Esophagus squamous epithelium (tissue), 5 donors: Measurements from ENCODE around the gene HTR5A. TPM values are rescaled to one million over a fixed set of nuclear protein-coding genes. Genes with fewer than 3 reads are reported as not detected.

Experiments used
- DNase-seq: peaks from one replicate; lab custom pipeline; 2025; lab: John Stamatoyannopoulos, UW
- H3K27ac ChIP-seq, 4 donors: fragments of 200-600 bp; sonication (generic); one replicate each; pipeline ENCODE4 v1.5.1; 2016 to 2019; ENCODE audit warnings: mild to moderate bottlenecking in 1 of 4
- H3K27me3 ChIP-seq, 4 donors: fragments of 200-600 bp; sonication (generic); 1 replicate in 3 of 4; 2 replicates in 1 of 4; pipeline versions ENCODE4 v1.5.1 to v1.6.0; 2017 to 2021; ENCODE audit warnings: antibody characterized with exemption in 1 of 4
- H3K36me3 ChIP-seq, 3 donors: fragments of 200-600 bp; sonication (generic); one replicate each; pipeline ENCODE4 v1.5.1; 2016 to 2019
- H3K4me1 ChIP-seq, 3 donors: fragments of 200-600 bp; sonication (generic); one replicate each; pipeline ENCODE4 v1.5.1; 2017 to 2019
- H3K4me3 ChIP-seq, 4 donors: fragments of 200-600 bp; sonication (generic); 1 replicate in 3 of 4; 2 replicates in 1 of 4; pipeline ENCODE4 v1.5.1; 2016 to 2019; ENCODE audit warnings: mild to moderate bottlenecking in 2 of 4, moderate library complexity in 1 of 4
- H3K9me3 ChIP-seq, 3 donors: fragments of 200-600 bp; sonication (generic); one replicate each; pipeline ENCODE4 v1.5.1; 2016 to 2019
- CTCF ChIP-seq, 6 experiments: fragments of 450-650 bp in 4 of 6; fragments of 200-600 bp in 2 of 6; sonication (generic) in 2 of 6; IDR thresholded peaks; one replicate each; pipeline ENCODE4 v1.5.1; 2016 to 2019; ENCODE audit warnings: antibody characterized with exemption in 6 of 6, mild to moderate bottlenecking in 4 of 6, moderate library complexity in 4 of 6
- POLR2A ChIP-seq, 4 donors: fragments of 450-650 bp; IDR thresholded peaks; one replicate each; pipeline ENCODE4 v1.6.1; 2017; ENCODE audit warnings: antibody characterized with exemption in 4 of 4, mild to moderate bottlenecking in 4 of 4, moderate library complexity in 3 of 4
- WGBS, 2 donors: methylation state at CpG; one replicate each; pipeline ENCODE4 v1.1.5; 2018; 5-methylcytosine and 5-hydroxymethylcytosine counted together
- intact Hi-C: fragments of 100-400 bp; cut with DNase I; formaldehyde crosslinking; loops from one replicate; pipeline ENCODE4 v1.15.0; 2022
- total RNA-seq, 4 donors: library from RNA; depleted of rRNA; stranded (reverse); fragments of >200 nt; gene quantifications; one replicate each; pipeline ENCODE4 v1.1.0, GENCODE V29; 2016
- donor health status: DM: yes; HTN: yes; CAD: no.

HTR5A gene
- total RNA-seq, 4 donors from 2014 or later = not detected

- intact Hi-C loops = no loop called here
- WGBS, 2 donors = 46 to 51% methylated on average over 4 of the region's 4 CpGs
- no peak overlapping the region for H3K27ac ChIP-seq
Measured at GRCh38 chr7:155064186-155064585, 5.9 kb upstream of the HTR5A start.

GRCh38 chr7:155066417-155066950 is 3.6 kb upstream of the HTR5A start:
- Histone ChIP-seq H3K27ac (no peak overlapping the region), H3K4me3 (no peak overlapping the region), H3K27me3 (peaks cover 0 to 12% (median 0%) of the 10 kb centered on the region in 4 donors), H3K4me1 (peaks cover 0 to 4% (median 0%) of the 10 kb centered on the region in 3 donors), H3K9me3 (no peaks in the 10 kb centered on the region), H3K36me3 (no peaks in the 10 kb centered on the region)
- intact Hi-C loops = no loop called here
- WGBS, 2 donors = 56 to 67% methylated on average over 5 to 7 of the region's 7 CpGs
- DNase-seq = no peak
- TF ChIP-seq CTCF (IDR thresholded peaks at IDR 0.05) (no peak), POLR2A (IDR thresholded peaks at IDR 0.05) (no peak)

More at GRCh38 chr7:155064186-155064585, 5.9 kb upstream of the HTR5A start:
- Histone ChIP-seq H3K4me3 (no peak overlapping the region), H3K27me3 (no peaks in the 10 kb centered on the region), H3K4me1 (no peaks in the 10 kb centered on the region), H3K36me3 (no peaks in the 10 kb centered on the region), H3K9me3 (no peaks in the 10 kb centered on the region)
- TF ChIP-seq POLR2A (IDR thresholded peaks at IDR 0.05) = no peak
- no peak for TF ChIP-seq CTCF (IDR thresholded peaks at IDR 0.05)
- no peak for DNase-seq

- DNase-seq = no peak
- H3K4me1 ChIP-seq = peaks cover 0 to 4% (median 0%) of the 10 kb centered on the region in 3 donors
- no peak overlapping the region for H3K4me3 ChIP-seq
- H3K9me3 ChIP-seq = no peaks in the 10 kb centered on the region
- intact Hi-C loops = no loop called here
- peaks cover 0 to 44% (median 0%) of the 10 kb centered on the region in 4 donors for H3K27me3 ChIP-seq
- H3K27ac ChIP-seq = no peak overlapping the region
- TF ChIP-seq CTCF (IDR thresholded peaks at IDR 0.05) = no peak
- TF ChIP-seq POLR2A (IDR thresholded peaks at IDR 0.05) = no peak
- 47 to 79% methylated on average over 3 to 25 of the region's 43 CpGs for WGBS, 2 donors
- H3K36me3 ChIP-seq = no peaks in the 10 kb centered on the region
Measured at GRCh38 chr7:155071121-155071651, 1.1 kb downstream of the HTR5A start.

GRCh38 chr7:155071916-155072571 is 1.9 kb downstream of the HTR5A start:
- WGBS, 2 donors = 69 to 74% methylated on average over 8 of the region's 8 CpGs
- no peak overlapping the region for H3K4me3 ChIP-seq
- intact Hi-C loops = no loop called here
- no peaks in the 10 kb centered on the region for H3K36me3 ChIP-seq
- TF ChIP-seq POLR2A (IDR thresholded peaks at IDR 0.05) (no peak), CTCF (IDR thresholded peaks at IDR 0.05) (no peak)
- peaks cover 0 to 44% (median 0%) of the 10 kb centered on the region in 4 donors for H3K27me3 ChIP-seq
- H3K27ac ChIP-seq = no peak overlapping the region
- DNase-seq = no peak
- peaks cover 0 to 4% (median 0%) of the 10 kb centered on the region in 3 donors for H3K4me1 ChIP-seq
- no peaks in the 10 kb centered on the region for H3K9me3 ChIP-seq

GRCh38 chr7:155073922-155074321 is 3.8 kb downstream of the HTR5A start:
- no peak for DNase-seq
- TF ChIP-seq POLR2A (IDR thresholded peaks at IDR 0.05) (no peak), CTCF (IDR thresholded peaks at IDR 0.05) (no peak)
- Histone ChIP-seq H3K9me3 (no peaks in the 10 kb centered on the region), H3K27me3 (peaks cover 0 to 44% (median 0%) of the 10 kb centered on the region in 4 donors), H3K36me3 (no peaks in the 10 kb centered on the region), H3K27ac (no peak overlapping the region), H3K4me1 (peaks cover 0 to 4% (median 0%) of the 10 kb centered on the region in 3 donors), H3K4me3 (no peak overlapping the region)
- intact Hi-C loops = no loop called here
